ENCODE measurements around the gene CNOT4.
A peak's percentile ranks its signal among the peaks of the same experiment; 100 is the strongest.

- peak; percentile 70 for TF ChIP-seq PKNOX1 (IDR thresholded peaks at IDR 0.05)
- TF ChIP-seq ARNT (IDR thresholded peaks at IDR 0.05): no peak
- TF ChIP-seq SP1 (IDR thresholded peaks at IDR 0.05): no peak
- TF ChIP-seq FOXM1 (IDR thresholded peaks at IDR 0.05; ENCODE audit: borderline replicate concordance): no peak
- no peak for TF ChIP-seq HDGF (IDR thresholded peaks at IDR 0.05; ENCODE audit: borderline replicate concordance)
- no peak for TF ChIP-seq NFRKB (IDR thresholded peaks at IDR 0.05)
- TF ChIP-seq FOXK2 (IDR thresholded peaks at IDR 0.05): no peak
- no peak for TF ChIP-seq FOXA1 (IDR thresholded peaks at IDR 0.05)
- no peak for TF ChIP-seq CTBP1 (IDR thresholded peaks at IDR 0.05; ENCODE audit: borderline replicate concordance)
Observed at GRCh38 chr7:135512135-135512887, 2.4 kb upstream of the CNOT4 start.
